GM18861 (cell line): ENCODE measurements around the gene WWOX.
"Not testable (repeated sequence)": the region's sequence is repeated elsewhere in the genome, so short reads cannot be mapped to it uniquely, and the experiment has no call there.

Experiments used
- ATAC-seq: cut with Tn5 transposase; IDR thresholded peaks from one replicate; pipeline ENCODE4 v1.9.1; 2021; ENCODE audit not compliant: unreplicated experiment

The WWOX gene

GRCh38 chr16:79195938-79196337 lies 1096.5 kb downstream of the WWOX start:
- ATAC-seq, result no peak

GRCh38 chr16:79201436-79201835 lies 1102.0 kb downstream of the WWOX start:
- no peak for ATAC-seq

- ATAC-seq, result no peak
These were observed 1103.5 kb downstream of the WWOX start for GRCh38 chr16:79202977-79203376.

GRCh38 chr16:79204486-79204885 lies 1105.0 kb downstream of the WWOX start:
- ATAC-seq, result no peak

GRCh38 chr16:79206889-79207288 lies 1107.4 kb downstream of the WWOX start:
- ATAC-seq, result no peak

GRCh38 chr16:79209308-79209707 lies 1109.9 kb downstream of the WWOX start:
- no peak for ATAC-seq

- ATAC-seq, result no peak
These were observed 1111.2 kb downstream of the WWOX start for GRCh38 chr16:79210607-79211006.

- no peak for ATAC-seq
These were observed 1112.1 kb downstream of the WWOX start for GRCh38 chr16:79211586-79211985.

- no peak for ATAC-seq
These were observed 1112.8 kb downstream of the WWOX start for GRCh38 chr16:79212114-79212791.

- no peak for ATAC-seq
These were observed 1113.8 kb downstream of the WWOX start for GRCh38 chr16:79213214-79213613.

GRCh38 chr16:79215289-79215688 lies 1115.8 kb downstream of the WWOX start:
- no peak for ATAC-seq

GRCh38 chr16:79217375-79218011 lies 1118.0 kb downstream of the WWOX start:
- ATAC-seq, result no peak

GRCh38 chr16:79218351-79218750 lies 1118.9 kb downstream of the WWOX start:
- ATAC-seq, result no peak

GRCh38 chr16:79225994-79226393 lies 1126.5 kb downstream of the WWOX start:
- not testable (repeated sequence) for ATAC-seq

- no peak for ATAC-seq
These were observed 1129.9 kb downstream of the WWOX start for GRCh38 chr16:79229361-79229760.

- not testable (repeated sequence) for ATAC-seq
These were observed 1146.2 kb downstream of the WWOX start for GRCh38 chr16:79245700-79246099.

GRCh38 chr16:79247386-79247785 lies 1147.9 kb downstream of the WWOX start:
- ATAC-seq, result no peak

- no peak for ATAC-seq
These were observed 1148.9 kb downstream of the WWOX start for GRCh38 chr16:79248351-79248750.

GRCh38 chr16:79250502-79251098 lies 1151.1 kb downstream of the WWOX start:
- no peak for ATAC-seq

GRCh38 chr16:79253100-79253631 lies 1153.7 kb downstream of the WWOX start:
- no peak for ATAC-seq

GRCh38 chr16:79257953-79258490 lies 1158.6 kb downstream of the WWOX start:
- no peak for ATAC-seq

GRCh38 chr16:79260890-79261289 lies 1161.4 kb downstream of the WWOX start:
- ATAC-seq, result not testable (repeated sequence)
